ENCODE results near the gene VSTM2A. TPM values are rescaled to one million over a fixed set of nuclear protein-coding genes. Genes with fewer than 3 reads are reported as not detected.

Gene VSTM2A
- total RNA-seq, 6 donors from 2014 or later = not detected

DNA sequence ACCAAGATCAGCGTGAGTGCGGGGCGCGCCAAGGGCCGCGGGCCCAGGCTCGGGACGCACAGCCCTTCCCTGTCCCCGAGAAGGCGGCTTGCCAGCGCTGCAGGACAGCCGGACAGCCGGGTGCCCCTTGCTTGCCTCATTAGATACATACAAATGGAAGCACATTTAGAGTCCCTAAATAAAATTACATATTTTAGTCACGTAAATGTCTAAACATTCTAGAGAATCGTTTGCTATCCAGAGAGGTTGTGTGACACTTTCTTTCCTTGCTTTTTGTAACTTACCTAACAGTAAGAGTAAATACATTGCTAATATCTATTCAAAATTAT lies 4.8 kb downstream of the VSTM2A start:
- peaks cover 9 to 15% (median 12%) of the 10 kb centered on the region in 4 donors for H3K4me1 ChIP-seq
- H3K9me3 ChIP-seq = no peaks in the 10 kb centered on the region
- H3K27ac ChIP-seq = no peak overlapping the region
- 4 to 6% methylated on average over 9 to 15 of the region's 15 CpGs for WGBS, 2 donors
- H3K4me3 ChIP-seq = peak overlapping the region in 3 of 4 donors; percentile 10 to 23 (median 18)
- no peak for ATAC-seq (ENCODE audit: low FRiP score in 2 of 2)
- DNase-seq = no peak
- TF ChIP-seq POLR2AphosphoS5 (IDR thresholded peaks at IDR 0.05) (no peak), POLR2A (IDR thresholded peaks at IDR 0.05) (no peak), EP300 (IDR thresholded peaks at IDR 0.05) (no peak)
- TF ChIP-seq, protein P1, sequence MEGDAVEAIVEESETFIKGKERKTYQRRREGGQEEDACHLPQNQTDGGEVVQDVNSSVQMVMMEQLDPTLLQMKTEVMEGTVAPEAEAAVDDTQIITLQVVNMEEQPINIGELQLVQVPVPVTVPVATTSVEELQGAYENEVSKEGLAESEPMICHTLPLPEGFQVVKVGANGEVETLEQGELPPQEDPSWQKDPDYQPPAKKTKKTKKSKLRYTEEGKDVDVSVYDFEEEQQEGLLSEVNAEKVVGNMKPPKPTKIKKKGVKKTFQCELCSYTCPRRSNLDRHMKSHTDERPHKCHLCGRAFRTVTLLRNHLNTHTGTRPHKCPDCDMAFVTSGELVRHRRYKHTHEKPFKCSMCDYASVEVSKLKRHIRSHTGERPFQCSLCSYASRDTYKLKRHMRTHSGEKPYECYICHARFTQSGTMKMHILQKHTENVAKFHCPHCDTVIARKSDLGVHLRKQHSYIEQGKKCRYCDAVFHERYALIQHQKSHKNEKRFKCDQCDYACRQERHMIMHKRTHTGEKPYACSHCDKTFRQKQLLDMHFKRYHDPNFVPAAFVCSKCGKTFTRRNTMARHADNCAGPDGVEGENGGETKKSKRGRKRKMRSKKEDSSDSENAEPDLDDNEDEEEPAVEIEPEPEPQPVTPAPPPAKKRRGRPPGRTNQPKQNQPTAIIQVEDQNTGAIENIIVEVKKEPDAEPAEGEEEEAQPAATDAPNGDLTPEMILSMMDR (IDR thresholded peaks at IDR 0.05) = no peak
- H3K27me3 ChIP-seq = peaks cover 0 to 24% (median 11%) of the 10 kb centered on the region in 4 donors
- H3K36me3 ChIP-seq = no peaks in the 10 kb centered on the region

DNA sequence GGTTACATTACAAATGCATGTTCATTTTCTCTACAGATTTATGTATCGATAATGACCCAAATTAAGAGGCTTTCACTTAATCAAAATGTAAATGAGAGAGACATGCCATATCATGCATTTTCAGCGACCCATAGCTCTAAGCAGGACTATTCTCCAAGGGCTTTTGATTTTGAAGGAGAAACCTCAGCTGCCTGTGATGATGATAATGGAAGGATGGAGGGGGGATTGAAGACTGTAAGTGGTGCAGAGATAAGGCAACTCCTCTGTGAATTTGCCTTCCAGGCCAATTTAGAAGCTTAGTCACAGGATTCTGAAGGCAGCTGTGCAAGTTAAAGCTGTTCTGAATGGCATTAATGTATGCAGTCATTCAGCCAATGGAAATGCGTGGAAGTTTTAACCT lies 8.3 kb downstream of the VSTM2A start:
- H3K36me3 ChIP-seq = no peaks in the 10 kb centered on the region
- peaks cover 0 to 10% (median 4%) of the 10 kb centered on the region in 4 donors for H3K27me3 ChIP-seq
- no peaks in the 10 kb centered on the region for H3K9me3 ChIP-seq
- 81 to 89% methylated on average over 3 of the region's 3 CpGs for WGBS, 2 donors
- TF ChIP-seq, protein P1 (IDR thresholded peaks at IDR 0.05) = no peak
- TF ChIP-seq POLR2A (IDR thresholded peaks at IDR 0.05) = no peak
- TF ChIP-seq EP300 (IDR thresholded peaks at IDR 0.05) = no peak
- TF ChIP-seq POLR2AphosphoS5 (IDR thresholded peaks at IDR 0.05) = no peak
- no peak overlapping the region for H3K27ac ChIP-seq
- no peak overlapping the region for H3K4me3 ChIP-seq
- H3K4me1 ChIP-seq = peaks cover 5 to 9% (median 7%) of the 10 kb centered on the region in 4 donors
- ATAC-seq (ENCODE audit: low FRiP score in 2 of 2) (no peak), DNase-seq (no peak)

DNA sequence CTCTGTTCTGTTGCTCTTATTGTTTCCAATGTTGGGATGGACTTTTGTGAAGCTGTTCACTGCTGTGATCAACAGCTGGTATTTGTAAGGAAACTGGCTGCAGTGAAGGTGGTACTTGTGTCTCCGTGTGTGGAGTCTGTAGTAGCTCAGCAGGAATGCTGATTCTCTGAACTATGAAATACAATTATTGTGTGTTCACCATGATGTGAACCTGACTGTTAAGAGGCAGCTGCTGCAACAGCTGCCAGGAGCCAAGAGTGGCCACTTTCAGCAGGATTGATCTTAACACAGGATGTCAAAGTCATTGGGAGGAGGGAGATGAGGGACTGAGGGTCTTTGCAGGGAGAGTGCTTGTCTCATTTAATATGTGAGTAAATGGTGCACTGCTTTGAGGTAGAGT lies 13.9 kb downstream of the VSTM2A start:
- Histone ChIP-seq H3K27ac (no peak overlapping the region), H3K36me3 (no peaks in the 10 kb centered on the region), H3K27me3 (no peaks in the 10 kb centered on the region), H3K9me3 (no peaks in the 10 kb centered on the region), H3K4me1 (no peaks in the 10 kb centered on the region), H3K4me3 (no peak overlapping the region)
- ATAC-seq (ENCODE audit: low FRiP score in 2 of 2) (no peak), DNase-seq (no peak)
- 15 to 24% methylated on average over 1 of the region's 1 CpG for WGBS, 2 donors
- TF ChIP-seq, protein P1 (IDR thresholded peaks at IDR 0.05) = no peak
- TF ChIP-seq EP300 (IDR thresholded peaks at IDR 0.05) = no peak
- TF ChIP-seq POLR2A (IDR thresholded peaks at IDR 0.05) = no peak
- TF ChIP-seq POLR2AphosphoS5 (IDR thresholded peaks at IDR 0.05) = no peak

DNA sequence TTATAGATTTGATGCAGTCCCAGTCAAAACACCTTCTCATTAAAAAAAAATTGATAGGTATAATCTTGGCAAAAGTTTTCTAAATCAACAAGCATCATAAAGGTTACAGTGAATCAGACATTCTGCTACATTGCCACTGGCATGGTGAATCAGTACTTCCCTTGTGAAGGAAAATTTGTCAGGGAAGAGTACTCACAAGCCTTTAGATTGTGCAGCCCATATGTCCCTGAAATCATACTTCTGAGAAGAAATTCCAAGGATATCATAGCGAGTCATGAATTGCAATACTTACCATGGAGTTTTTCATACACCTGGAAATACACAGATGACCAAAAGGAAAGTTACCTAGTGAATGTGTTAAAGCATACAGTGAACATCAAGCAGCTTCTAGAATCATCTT lies 17.2 kb downstream of the VSTM2A start:
- Histone ChIP-seq H3K9me3 (no peaks in the 10 kb centered on the region), H3K4me1 (no peaks in the 10 kb centered on the region)
- no peak for DNase-seq

DNA sequence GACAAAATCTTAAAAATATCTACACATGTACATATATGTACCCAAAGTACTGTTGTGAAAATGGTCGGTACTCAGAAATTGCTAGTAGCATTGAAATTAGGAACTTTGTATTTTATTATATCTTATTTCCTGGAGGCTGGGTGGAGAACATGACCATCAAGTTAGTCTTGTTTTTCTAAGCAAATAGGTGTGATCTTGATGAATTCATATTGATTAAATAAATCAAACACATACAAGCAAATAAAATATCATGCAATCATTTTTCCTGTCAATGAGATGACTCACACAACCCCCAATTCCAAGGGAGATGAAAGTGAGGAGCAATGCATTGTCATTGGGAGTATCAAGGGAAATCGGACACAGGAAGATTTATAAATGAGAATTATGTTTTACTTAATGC lies 18.0 kb downstream of the VSTM2A start:
- Histone ChIP-seq H3K27me3 (no peaks in the 10 kb centered on the region), H3K27ac (no peak overlapping the region), H3K4me1 (no peaks in the 10 kb centered on the region), H3K4me3 (no peak overlapping the region), H3K9me3 (no peaks in the 10 kb centered on the region), H3K36me3 (no peaks in the 10 kb centered on the region)
- TF ChIP-seq EP300 (IDR thresholded peaks at IDR 0.05) (no peak), POLR2A (IDR thresholded peaks at IDR 0.05) (no peak), POLR2AphosphoS5 (IDR thresholded peaks at IDR 0.05) (no peak)
- TF ChIP-seq, protein P1 (IDR thresholded peaks at IDR 0.05) = no peak
- whole genome bisulfite sequencing, 2 donors = 78 to 84% methylated on average over 2 of the region's 2 CpGs
- no peak for ATAC-seq (ENCODE audit: low FRiP score in 2 of 2)
- DNase-seq = no peak

More for the DNA sequence above, 17.2 kb downstream of the VSTM2A start:
- ATAC-seq (ENCODE audit: low FRiP score in 2 of 2) = no peak
- Histone ChIP-seq H3K36me3 (no peaks in the 10 kb centered on the region), H3K4me3 (no peak overlapping the region), H3K27ac (no peak overlapping the region), H3K27me3 (no peaks in the 10 kb centered on the region)
- WGBS, 2 donors = 73 to 80% methylated on average over 1 of the region's 1 CpG
- TF ChIP-seq EP300 (IDR thresholded peaks at IDR 0.05) (no peak), POLR2A (IDR thresholded peaks at IDR 0.05) (no peak), POLR2AphosphoS5 (IDR thresholded peaks at IDR 0.05) (no peak)
- TF ChIP-seq, protein P1 (IDR thresholded peaks at IDR 0.05) = no peak
